ENCODE results near the gene AWAT1.
"Not testable (repeated sequence)": the region's sequence is repeated elsewhere in the genome, so short reads cannot be mapped to it uniquely, and the experiment has no call there.

Gene AWAT1

DNA sequence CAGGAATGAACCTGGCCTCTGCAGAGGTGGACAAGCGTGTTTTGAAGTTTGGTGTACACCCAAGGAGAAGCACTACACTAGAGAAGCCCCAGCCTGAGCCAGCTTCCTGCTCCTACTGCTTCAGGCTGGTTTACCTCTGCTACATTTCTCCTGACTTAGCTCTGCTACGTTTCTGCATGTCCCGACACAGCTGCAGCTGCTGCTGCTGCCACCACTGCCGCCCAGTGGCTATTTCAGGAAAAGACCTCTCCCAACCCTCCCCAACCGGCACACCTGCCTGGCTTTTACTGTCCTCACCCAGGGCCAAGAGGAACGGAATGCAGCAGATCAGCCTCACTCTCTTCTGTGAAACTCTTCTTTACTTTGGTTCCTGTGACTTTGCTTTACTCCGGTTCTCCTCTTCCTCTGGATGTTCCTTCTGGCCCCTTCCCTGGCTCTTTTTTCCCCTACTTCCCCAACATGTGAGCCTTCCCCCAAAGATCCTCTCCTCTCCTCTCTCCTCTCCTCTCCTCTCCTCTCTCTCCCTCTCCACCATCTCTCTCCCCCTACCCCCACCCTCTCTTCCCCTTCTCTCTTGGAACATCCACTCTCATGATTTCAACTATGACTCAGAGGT, 28.6 kb downstream of the AWAT1 start:
- no peak overlapping the region for H3K27ac ChIP-seq
- no peak for TF ChIP-seq ZFX (IDR thresholded peaks at IDR 0.05)
- TF ChIP-seq, protein P1, sequence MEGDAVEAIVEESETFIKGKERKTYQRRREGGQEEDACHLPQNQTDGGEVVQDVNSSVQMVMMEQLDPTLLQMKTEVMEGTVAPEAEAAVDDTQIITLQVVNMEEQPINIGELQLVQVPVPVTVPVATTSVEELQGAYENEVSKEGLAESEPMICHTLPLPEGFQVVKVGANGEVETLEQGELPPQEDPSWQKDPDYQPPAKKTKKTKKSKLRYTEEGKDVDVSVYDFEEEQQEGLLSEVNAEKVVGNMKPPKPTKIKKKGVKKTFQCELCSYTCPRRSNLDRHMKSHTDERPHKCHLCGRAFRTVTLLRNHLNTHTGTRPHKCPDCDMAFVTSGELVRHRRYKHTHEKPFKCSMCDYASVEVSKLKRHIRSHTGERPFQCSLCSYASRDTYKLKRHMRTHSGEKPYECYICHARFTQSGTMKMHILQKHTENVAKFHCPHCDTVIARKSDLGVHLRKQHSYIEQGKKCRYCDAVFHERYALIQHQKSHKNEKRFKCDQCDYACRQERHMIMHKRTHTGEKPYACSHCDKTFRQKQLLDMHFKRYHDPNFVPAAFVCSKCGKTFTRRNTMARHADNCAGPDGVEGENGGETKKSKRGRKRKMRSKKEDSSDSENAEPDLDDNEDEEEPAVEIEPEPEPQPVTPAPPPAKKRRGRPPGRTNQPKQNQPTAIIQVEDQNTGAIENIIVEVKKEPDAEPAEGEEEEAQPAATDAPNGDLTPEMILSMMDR (conservative IDR thresholded peaks at IDR 0.05): peak; percentile 78

DNA sequence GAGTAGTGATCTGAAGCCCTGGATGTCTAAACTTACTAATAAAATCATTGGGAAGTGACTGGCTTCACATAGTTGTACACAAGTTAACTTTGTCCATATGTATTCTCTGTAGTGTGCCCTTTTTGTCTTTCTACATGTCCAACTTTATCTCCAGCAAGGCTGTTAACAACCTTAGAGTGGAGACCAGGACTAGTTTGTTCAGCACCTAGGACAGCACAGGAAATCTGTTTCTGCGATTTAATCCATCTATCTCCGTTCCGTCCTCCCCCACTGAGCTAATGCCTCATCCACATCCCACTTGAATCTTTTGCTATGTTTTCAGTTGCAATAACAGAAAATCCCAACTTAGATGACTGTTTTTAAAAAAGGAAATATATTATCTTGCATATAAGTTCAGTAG, 30.3 kb downstream of the AWAT1 start:
- TF ChIP-seq, protein P1 (conservative IDR thresholded peaks at IDR 0.05): no peak
- TF ChIP-seq ZFX (IDR thresholded peaks at IDR 0.05): no peak
- no peak overlapping the region for H3K27ac ChIP-seq

DNA sequence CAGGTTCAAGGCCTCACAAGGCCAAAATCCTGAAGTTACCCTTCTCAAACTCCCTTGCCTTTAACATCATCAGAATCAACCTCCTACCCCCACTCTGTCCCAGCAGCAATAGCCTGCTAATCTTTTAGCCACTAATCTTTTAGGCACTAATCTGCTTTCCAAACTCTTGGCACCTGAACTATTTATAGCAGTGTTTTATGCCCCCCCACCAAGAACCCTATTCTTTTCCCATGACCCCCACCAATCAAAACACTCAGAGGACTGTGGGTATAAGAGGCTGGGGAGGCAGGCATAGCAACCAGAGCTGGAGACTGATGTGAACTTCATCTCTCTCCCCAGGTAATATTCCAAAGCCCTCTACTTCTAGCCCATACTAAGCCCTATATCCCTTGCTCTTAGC, 33.6 kb downstream of the AWAT1 start, which contains the start of gene ARR3:
Gene ARR3 (plus strand): TSS at position 301 of the 400 bp plus-strand sequence. CDS start 1,052 bp downstream, outside the sequence.
- no peak within 1 kb of the TSS for H3K27ac ChIP-seq
- no peak for TF ChIP-seq ZFX (IDR thresholded peaks at IDR 0.05)
- TF ChIP-seq, protein P1 (conservative IDR thresholded peaks at IDR 0.05): no peak

DNA sequence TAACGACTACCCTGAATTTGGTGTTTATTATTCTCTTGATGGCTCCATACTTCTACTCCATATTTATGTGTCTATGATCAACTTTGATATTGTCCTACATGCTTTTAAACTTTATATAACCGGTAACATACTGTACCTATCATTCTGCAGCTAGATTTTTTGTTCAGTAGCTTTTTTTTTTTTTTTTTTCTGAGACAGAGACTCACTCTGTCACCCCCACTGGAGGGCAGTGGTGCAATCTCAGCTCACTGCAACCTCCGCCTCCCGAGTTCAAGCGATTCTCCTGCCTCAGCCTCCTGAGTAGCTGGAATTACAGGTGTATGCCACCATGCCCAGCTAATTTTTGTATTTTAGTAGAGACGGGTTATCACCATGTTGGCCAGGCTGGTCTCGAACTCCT, 39.6 kb downstream of the AWAT1 start:
- H3K27ac ChIP-seq: not testable (repeated sequence)

DNA sequence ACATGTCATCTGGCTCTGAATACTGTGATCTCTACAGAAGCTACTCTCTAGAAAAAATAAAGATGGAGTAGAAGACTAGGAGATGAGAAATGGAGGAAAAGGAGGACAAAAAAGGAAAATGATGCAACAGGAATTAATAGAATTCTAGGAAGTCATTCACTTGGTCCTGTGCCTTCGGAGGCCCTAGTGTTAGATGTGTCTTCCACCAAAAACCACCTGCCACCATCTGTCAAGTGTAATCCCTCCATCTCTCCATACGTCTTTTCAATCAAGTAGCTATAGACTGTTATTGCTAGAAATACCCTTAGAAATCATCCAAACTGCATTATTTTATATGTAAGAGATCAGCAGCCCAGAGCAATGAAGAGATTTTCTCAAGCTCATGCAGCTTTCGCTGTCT, 44.6 kb downstream of the AWAT1 start:
- no peak for TF ChIP-seq ZFX (IDR thresholded peaks at IDR 0.05)

DNA sequence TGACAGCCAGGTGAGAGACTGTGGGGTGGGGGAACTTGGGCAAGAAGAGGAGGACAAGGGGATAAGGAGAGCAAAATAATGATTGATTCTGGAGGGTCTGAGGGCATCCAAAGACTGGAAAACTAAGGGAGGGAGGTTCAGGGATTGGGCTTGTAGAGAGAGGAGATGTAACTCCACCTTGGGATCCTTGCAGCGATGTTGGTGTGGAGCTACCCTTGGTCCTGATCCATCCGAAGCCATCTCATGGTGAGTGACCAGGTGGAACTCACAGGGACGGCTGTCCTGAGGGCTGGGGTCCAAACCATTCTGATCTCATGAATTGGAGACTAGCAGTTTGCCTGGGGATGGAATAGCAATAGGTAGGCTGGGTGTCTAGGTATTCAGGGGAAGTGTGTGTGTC, 46.1 kb downstream of the AWAT1 start:
- TF ChIP-seq, protein P1 (conservative IDR thresholded peaks at IDR 0.05): no peak
- no peak for TF ChIP-seq ZFX (IDR thresholded peaks at IDR 0.05)
- H3K27ac ChIP-seq: no peak overlapping the region

More for the DNA sequence above, 44.6 kb downstream of the AWAT1 start:
- no peak overlapping the region for H3K27ac ChIP-seq

DNA sequence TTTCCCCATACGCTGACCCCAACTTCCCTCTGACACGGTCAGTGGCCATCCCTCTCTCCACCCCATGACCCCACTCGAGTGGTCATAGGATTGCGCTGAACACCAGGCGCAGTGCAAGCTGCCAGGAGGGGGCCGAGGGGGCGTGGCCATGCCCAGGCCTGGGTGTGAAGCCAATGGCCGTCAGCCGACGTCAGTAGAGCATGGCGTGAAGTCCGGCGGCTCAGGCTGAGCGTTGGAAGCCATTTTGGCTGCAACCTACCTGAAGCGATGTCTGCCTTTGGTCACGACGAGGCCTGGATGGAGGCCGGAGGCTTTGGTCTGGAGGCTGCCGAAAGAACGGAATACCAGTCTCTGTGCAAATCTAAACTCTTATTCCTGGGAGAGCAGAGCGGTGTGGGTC, 47.5 kb downstream of the AWAT1 start, which contains the start of gene RAB41:
Gene RAB41 (plus strand): TSS at position 222 of the 400 bp plus-strand sequence. CDS start 46 bp downstream, at position 268.
- H3K27ac ChIP-seq: no peak within 1 kb of the TSS
- TF ChIP-seq ZFX (IDR thresholded peaks at IDR 0.05): no peak
- TF ChIP-seq, protein P1 (conservative IDR thresholded peaks at IDR 0.05): no peak

DNA sequence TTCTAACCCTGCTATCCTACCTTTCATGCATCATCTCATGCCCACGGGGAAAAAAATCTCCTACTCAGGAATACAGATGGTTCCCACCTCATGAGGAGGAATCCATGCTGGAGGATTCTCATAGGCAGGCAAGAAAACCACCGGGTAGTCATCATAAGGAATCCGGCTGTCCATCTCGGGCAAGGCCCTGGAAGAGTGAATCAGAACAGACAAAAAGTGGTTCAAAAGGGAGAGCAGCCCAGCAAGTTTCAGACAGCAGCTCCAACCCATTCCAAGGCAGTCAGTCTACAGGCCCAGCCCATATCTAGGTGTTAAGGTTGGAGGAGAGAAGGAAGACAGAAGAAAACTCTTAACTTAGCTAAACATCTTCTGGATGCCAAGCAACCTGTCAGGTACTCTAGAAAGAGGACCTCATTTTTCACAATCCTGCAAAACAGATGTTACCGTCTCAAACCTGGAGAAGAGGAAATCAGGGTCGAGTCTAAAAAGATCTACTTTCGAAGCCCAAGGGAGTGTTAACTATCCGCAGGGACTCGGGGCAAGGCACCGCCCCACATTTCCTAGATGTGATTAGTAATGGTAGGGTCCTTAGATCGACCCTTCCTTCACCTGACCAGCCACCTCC, 54.8 kb downstream of the AWAT1 start:
- H3K27ac ChIP-seq: peak overlapping the region; percentile 94
- TF ChIP-seq ZFX (IDR thresholded peaks at IDR 0.05): no peak
- TF ChIP-seq, protein P1 (conservative IDR thresholded peaks at IDR 0.05): no peak
